Peyer's patch (tissue), 4 donors: ENCODE measurements around the gene PHTF1. TPM values are rescaled to one million over a fixed set of nuclear protein-coding genes. Genes with fewer than 3 reads are reported as not detected.

Experiments
- DNase-seq, 3 donors: peaks; one replicate each; pipeline ENCODE4 v3.0.0-alpha.2; 2017 to 2019
- H3K27ac ChIP-seq, 4 donors: fragments of 200-600 bp; sonication (generic); one replicate each; pipeline ENCODE4 v1.5.1; 2016 to 2019
- H3K27me3 ChIP-seq, 2 donors: fragments of 200-600 bp; sonication (generic); one replicate each; pipeline ENCODE4 v1.5.1; 2019
- H3K36me3 ChIP-seq, 3 donors: fragments of 200-600 bp; sonication (generic); one replicate each; pipeline ENCODE4 v1.5.1; 2016 to 2019
- H3K4me1 ChIP-seq, 4 donors: fragments of 200-600 bp; sonication (generic); one replicate each; pipeline ENCODE4 v1.5.1; 2016 to 2019
- H3K4me3 ChIP-seq, 4 donors: fragments of 200-600 bp; sonication (generic); 1 replicate in 3 of 4; 2 replicates in 1 of 4; pipeline ENCODE4 v1.5.1; 2016 to 2019; ENCODE audit warnings: mild to moderate bottlenecking in 1 of 4
- H3K9me3 ChIP-seq, 4 donors: fragments of 200-600 bp; sonication (generic); one replicate each; pipeline ENCODE4 v1.5.1; 2016 to 2019; ENCODE audit warnings: mild to moderate bottlenecking in 1 of 4
- POLR2A ChIP-seq, 2 donors: fragments of 450-650 bp; IDR thresholded peaks; one replicate each; pipeline ENCODE4 v1.5.1; 2017; ENCODE audit warnings: antibody characterized with exemption in 2 of 2, mild to moderate bottlenecking in 2 of 2, moderate library complexity in 2 of 2
- total RNA-seq, 4 donors: library from RNA; depleted of rRNA; stranded (reverse); fragments of >200 nt; gene quantifications; one replicate each; pipeline ENCODE4 v1.1.0, GENCODE V29; 2016
- TF ChIP-seq, protein P1 (sequence below), 6 experiments: fragments of 450-650 bp in 4 of 6; fragments of 200-600 bp in 2 of 6; sonication (generic) in 1 of 6; IDR thresholded peaks; one replicate each; pipeline ENCODE4 v1.5.1; 2017 to 2019; ENCODE audit warnings: antibody characterized with exemption in 6 of 6, mild to moderate bottlenecking in 3 of 6, moderate library complexity in 1 of 6

PHTF1 gene
- total RNA-seq, 4 donors from 2014 or later = 4.9 to 19.0 (median 13.7) TPM

DNA sequence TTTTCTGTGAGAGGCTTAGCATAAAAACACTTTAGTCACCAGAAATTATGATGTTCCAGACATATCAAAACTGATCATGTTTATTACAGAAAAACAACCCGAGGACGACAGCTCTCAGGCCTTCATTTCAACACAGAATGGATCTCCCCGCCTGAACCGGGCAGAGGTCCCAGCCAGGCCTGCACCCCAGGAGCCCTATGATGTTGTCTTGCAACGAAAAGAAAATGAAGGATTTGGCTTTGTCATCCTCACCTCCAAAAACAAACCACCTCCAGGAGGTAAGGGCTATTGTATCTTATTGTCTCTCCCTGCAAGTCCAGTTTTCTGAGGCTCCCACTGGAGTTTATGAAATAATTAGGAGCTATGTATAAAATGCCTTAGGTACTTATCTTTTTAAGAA is 105.5 kb downstream of the PHTF1 start:
- no peak for TF ChIP-seq POLR2A (IDR thresholded peaks at IDR 0.05)
- TF ChIP-seq, protein P1, sequence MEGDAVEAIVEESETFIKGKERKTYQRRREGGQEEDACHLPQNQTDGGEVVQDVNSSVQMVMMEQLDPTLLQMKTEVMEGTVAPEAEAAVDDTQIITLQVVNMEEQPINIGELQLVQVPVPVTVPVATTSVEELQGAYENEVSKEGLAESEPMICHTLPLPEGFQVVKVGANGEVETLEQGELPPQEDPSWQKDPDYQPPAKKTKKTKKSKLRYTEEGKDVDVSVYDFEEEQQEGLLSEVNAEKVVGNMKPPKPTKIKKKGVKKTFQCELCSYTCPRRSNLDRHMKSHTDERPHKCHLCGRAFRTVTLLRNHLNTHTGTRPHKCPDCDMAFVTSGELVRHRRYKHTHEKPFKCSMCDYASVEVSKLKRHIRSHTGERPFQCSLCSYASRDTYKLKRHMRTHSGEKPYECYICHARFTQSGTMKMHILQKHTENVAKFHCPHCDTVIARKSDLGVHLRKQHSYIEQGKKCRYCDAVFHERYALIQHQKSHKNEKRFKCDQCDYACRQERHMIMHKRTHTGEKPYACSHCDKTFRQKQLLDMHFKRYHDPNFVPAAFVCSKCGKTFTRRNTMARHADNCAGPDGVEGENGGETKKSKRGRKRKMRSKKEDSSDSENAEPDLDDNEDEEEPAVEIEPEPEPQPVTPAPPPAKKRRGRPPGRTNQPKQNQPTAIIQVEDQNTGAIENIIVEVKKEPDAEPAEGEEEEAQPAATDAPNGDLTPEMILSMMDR (IDR thresholded peaks at IDR 0.05) = no peak
- DNase-seq = no peak

DNA sequence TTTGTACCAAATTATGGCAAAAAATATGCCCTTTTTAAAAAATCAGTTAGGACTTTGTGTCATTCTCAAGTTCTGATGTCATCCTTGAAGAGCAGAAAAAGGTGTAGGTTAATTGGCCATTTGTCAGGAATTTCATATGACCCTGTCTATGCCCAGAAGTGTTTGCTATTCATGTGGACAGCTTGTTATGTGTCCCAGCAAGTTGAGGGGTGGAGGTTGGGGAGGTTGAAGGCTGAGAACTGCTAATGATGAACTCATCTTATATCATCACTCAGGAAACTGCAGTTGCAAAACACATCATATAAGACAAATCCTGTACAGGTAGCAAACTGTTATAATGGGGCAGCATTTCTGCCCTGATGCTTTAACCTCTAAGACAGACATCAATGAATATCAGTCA is 106.5 kb downstream of the PHTF1 start:
- peaks cover 0 to 42% (median 0%) of the 10 kb centered on the region in 3 donors for H3K36me3 ChIP-seq
- no peaks in the 10 kb centered on the region for H3K4me1 ChIP-seq
- H3K4me3 ChIP-seq = no peak overlapping the region
- DNase-seq = no peak
- no peaks in the 10 kb centered on the region for H3K9me3 ChIP-seq
- no peak overlapping the region for H3K27ac ChIP-seq
- no peaks in the 10 kb centered on the region for H3K27me3 ChIP-seq
- no peak for TF ChIP-seq POLR2A (IDR thresholded peaks at IDR 0.05)
- TF ChIP-seq, protein P1 (IDR thresholded peaks at IDR 0.05) = no peak

More for the DNA sequence above, 105.5 kb downstream of the PHTF1 start:
- H3K9me3 ChIP-seq = no peaks in the 10 kb centered on the region
- H3K27ac ChIP-seq = no peak overlapping the region
- no peaks in the 10 kb centered on the region for H3K4me1 ChIP-seq
- H3K36me3 ChIP-seq = peaks cover 0 to 41% (median 0%) of the 10 kb centered on the region in 3 donors
- H3K4me3 ChIP-seq = no peak overlapping the region
- H3K27me3 ChIP-seq = no peaks in the 10 kb centered on the region

DNA sequence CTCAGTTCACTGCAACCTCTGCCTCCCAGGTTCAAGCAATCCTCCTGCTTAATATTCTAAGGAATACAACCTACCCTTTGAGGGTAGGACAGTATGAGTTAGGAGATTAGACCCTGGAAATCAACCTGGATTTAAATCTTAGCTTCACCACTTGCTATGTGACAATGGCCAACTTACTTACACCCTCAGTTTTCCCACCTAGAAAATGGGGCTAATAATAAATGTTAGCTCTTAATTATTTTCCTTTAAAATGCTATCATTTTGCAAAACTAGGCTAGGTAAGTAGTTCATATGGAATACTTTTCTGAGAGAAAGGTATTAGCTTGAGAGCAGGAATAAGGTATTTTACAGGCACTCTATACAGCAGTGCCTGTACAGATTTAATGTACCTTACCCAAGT is 110.8 kb downstream of the PHTF1 start:
- H3K27me3 ChIP-seq = no peaks in the 10 kb centered on the region
- no peak overlapping the region for H3K27ac ChIP-seq
- TF ChIP-seq, protein P1 (IDR thresholded peaks at IDR 0.05) = no peak
- no peak for TF ChIP-seq POLR2A (IDR thresholded peaks at IDR 0.05)
- no peaks in the 10 kb centered on the region for H3K9me3 ChIP-seq
- no peaks in the 10 kb centered on the region for H3K4me1 ChIP-seq
- no peak overlapping the region for H3K4me3 ChIP-seq
- DNase-seq = no peak
- peaks cover 0 to 45% (median 0%) of the 10 kb centered on the region in 3 donors for H3K36me3 ChIP-seq

DNA sequence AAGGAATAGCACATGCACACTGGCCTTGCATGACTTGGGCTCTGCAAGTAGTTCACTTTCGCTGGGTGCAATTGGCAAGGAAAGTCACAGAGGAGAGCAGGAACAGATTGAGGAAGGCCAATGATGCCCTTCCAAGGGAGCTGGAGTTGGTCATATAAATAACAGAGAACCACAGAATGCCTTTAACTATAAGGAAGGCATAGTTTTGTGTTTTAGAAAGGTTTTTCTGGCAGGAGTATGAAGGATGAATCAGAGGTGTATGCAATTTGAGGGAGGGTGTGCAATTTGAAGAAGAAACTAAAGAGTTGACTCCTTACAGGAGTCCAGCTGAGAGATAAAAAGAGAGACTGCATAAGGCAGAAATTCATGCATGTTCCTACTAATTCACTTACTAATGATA is 112.1 kb downstream of the PHTF1 start:
- TF ChIP-seq POLR2A (IDR thresholded peaks at IDR 0.05) = no peak
- TF ChIP-seq, protein P1 (IDR thresholded peaks at IDR 0.05) = no peak
- Histone ChIP-seq H3K4me3 (no peak overlapping the region), H3K9me3 (no peaks in the 10 kb centered on the region), H3K4me1 (no peaks in the 10 kb centered on the region), H3K27me3 (no peaks in the 10 kb centered on the region), H3K27ac (no peak overlapping the region), H3K36me3 (peaks cover 0 to 42% (median 0%) of the 10 kb centered on the region in 3 donors)
- no peak for DNase-seq

Other genes starting within 250 kb of the PHTF1 start
- 10 to 100 TPM; 18.2 to 25.6 (median 23.3) TPM for gene RSBN1, start 53.0 kb upstream of the PHTF1 start, total RNA-seq
- 10 to 100 TPM; 11.4 to 16.9 (median 13.2) TPM for gene PTPN22, start 112.2 kb upstream of the PHTF1 start, total RNA-seq
- 100 to 1,000 TPM in 3 of 4 donors, 10 to 100 TPM in 1; 38.0 to 249 (median 119) TPM for gene BCL2L15, start 128.1 kb upstream of the PHTF1 start, total RNA-seq
- gene AP4B1, start 145.3 kb upstream of the PHTF1 start, total RNA-seq = 10 to 100 TPM; 20.8 to 45.8 (median 40.1) TPM
- 1 to 10 TPM in 3 of 4 donors, under 1 TPM in 1; 0.53 to 5.8 (median 3.2) TPM for gene DCLRE1B, start 145.8 kb upstream of the PHTF1 start, total RNA-seq
- gene HIPK1, start 169.8 kb upstream of the PHTF1 start, total RNA-seq = 10 to 100 TPM; 34.7 to 51.2 (median 42.1) TPM
- gene OLFML3, start 220.0 kb upstream of the PHTF1 start, total RNA-seq = 10 to 100 TPM in 1 of 4 donors, 1 to 10 TPM in 3; 3.3 to 12.0 (median 7.8) TPM